Spleen (tissue), 7 donors: ENCODE data around the gene GPR85.

Experiments
- CTCF ChIP-seq, 11 experiments: fragments of 200-600 bp in 7 of 11; fragments of 450-650 bp in 4 of 11; sonication (generic) in 4 of 11; IDR thresholded peaks in 8 of 11; conservative IDR thresholded peaks in 3 of 11; 1 replicate in 7 of 11; 2 replicates in 4 of 11; pipeline versions ENCODE4 v1.4.0 to v1.8.0; 2016 to 2021; ENCODE audit warnings: antibody characterized with exemption in 11 of 11, inconsistent platforms in 4 of 11, mild to moderate bottlenecking in 1 of 11
- POLR2A ChIP-seq, 3 donors: fragments of 450-650 bp; IDR thresholded peaks; one replicate each; pipeline ENCODE4 v1.5.1; 2017; ENCODE audit warnings: antibody characterized with exemption in 3 of 3, mild to moderate bottlenecking in 1 of 3
- POLR2AphosphoS5 ChIP-seq, 3 donors: sonication (generic); formaldehyde crosslinking; IDR thresholded peaks; one replicate each; pipeline ENCODE4 v1.5.1; 2017; ENCODE audit warnings: antibody characterized with exemption in 3 of 3
- donor health status: DM: no; HTN: no; CAD: no; lungs with moderate emphysema.
- donor health status: DM: no; HTN: no; CAD: no.
- donor health status: DM: no; HTN: no; CAD: no.

- TF ChIP-seq CTCF (IDR thresholded peaks at IDR 0.05 in 8 of 11, conservative IDR thresholded peaks at IDR 0.05 in 3 of 11) (no peak), POLR2A (IDR thresholded peaks at IDR 0.05) (no peak), POLR2AphosphoS5 (IDR thresholded peaks at IDR 0.05) (no peak)
Observed at GRCh38 chr7:113125728-113126127, 39.1 kb upstream of the GPR85 start.
